Thoracic aorta (tissue), 2 donors: Measurements from ENCODE around the gene IER3. TPM values are rescaled to one million over a fixed set of nuclear protein-coding genes. Genes with fewer than 3 reads are reported as not detected.

Source experiments
- ATAC-seq: fragments of 150-250 bp; one replicate; pipeline ENCODE4 v1.8.0; 2017; ENCODE audit warnings: low read depth; ENCODE audit not compliant: insufficient number of reproducible peaks, low FRiP score
- DNase-seq: peaks from one replicate; pipeline ENCODE4 v3.0.0-alpha.2; 2020; ENCODE audit warnings: low spot score
- H3K27ac ChIP-seq, 2 donors: fragments of 200-600 bp; sonication (generic); 1 replicate in 1 of 2; 2 replicates in 1 of 2; pipeline ENCODE4 v1.5.1; 2016; ENCODE audit warnings: mild to moderate bottlenecking in 2 of 2, moderate library complexity in 2 of 2
- H3K27me3 ChIP-seq: fragments of 200-600 bp; sonication (generic); replicated peaks from 2 replicates; pipeline ENCODE4 v1.6.0; 2016; ENCODE audit warnings: mild to moderate bottlenecking; ENCODE audit not compliant: insufficient read depth
- H3K36me3 ChIP-seq: fragments of 200-600 bp; sonication (generic); one replicate; pipeline ENCODE4 v1.5.1; 2016
- H3K4me1 ChIP-seq, 2 donors: fragments of 200-600 bp; sonication (generic); 1 replicate in 1 of 2; 2 replicates in 1 of 2; pipeline versions ENCODE4 v1.5.1 to v1.6.0; 2016; ENCODE audit warnings: low read depth in 2 of 2, mild to moderate bottlenecking in 1 of 2; ENCODE audit not compliant: control insufficient read depth in 1 of 2
- H3K4me3 ChIP-seq: fragments of 200-600 bp; sonication (generic); 2 replicates; pipeline ENCODE4 v1.5.1; 2016; ENCODE audit warnings: mild to moderate bottlenecking
- H3K9me3 ChIP-seq: fragments of 200-600 bp; sonication (generic); 2 replicates; pipeline ENCODE4 v1.5.1; 2016
- CTCF ChIP-seq: fragments of 200-600 bp; sonication (generic); IDR thresholded peaks from one replicate; pipeline ENCODE4 v1.5.1; 2019; ENCODE audit warnings: antibody characterized with exemption
- total RNA-seq, 2 donors: library from RNA; depleted of rRNA; stranded (reverse); fragments of >200 nt; gene quantifications; one replicate each; pipeline versions ENCODE4 v1.1.0 to v1.2.3, GENCODE V29; 2016

IER3 gene
- total RNA-seq, 2 donors from 2014 or later = 43.5 to 43.8 TPM

GRCh38 chr6:30749554-30750378, 5.4 kb upstream of the IER3 start:
- no peak overlapping the region for H3K27ac ChIP-seq
- no peak for TF ChIP-seq CTCF
- peaks cover 17 to 36% of the 10 kb centered on the region in 2 donors for H3K4me1 ChIP-seq
- H3K27me3 ChIP-seq = no peaks in the 10 kb centered on the region
- ATAC-seq (no peak), DNase-seq (no peak)
- no peaks in the 10 kb centered on the region for H3K9me3 ChIP-seq
- H3K4me3 ChIP-seq = no peak overlapping the region
- no peaks in the 10 kb centered on the region for H3K36me3 ChIP-seq

GRCh38 chr6:30748851-30749540, 4.6 kb upstream of the IER3 start:
- H3K4me1 ChIP-seq = peaks cover 17 to 37% of the 10 kb centered on the region in 2 donors
- no peaks in the 10 kb centered on the region for H3K36me3 ChIP-seq
- H3K27me3 ChIP-seq = no peaks in the 10 kb centered on the region
- DNase-seq (no peak), ATAC-seq (no peak)
- TF ChIP-seq CTCF = no peak
- no peak overlapping the region for H3K4me3 ChIP-seq
- H3K9me3 ChIP-seq = no peaks in the 10 kb centered on the region
- H3K27ac ChIP-seq = no peak overlapping the region

GRCh38 chr6:30747902-30748769, 3.8 kb upstream of the IER3 start:
- Histone ChIP-seq H3K4me1 (peaks cover 13 to 36% of the 10 kb centered on the region in 2 donors), H3K36me3 (no peaks in the 10 kb centered on the region), H3K27me3 (no peaks in the 10 kb centered on the region), H3K9me3 (no peaks in the 10 kb centered on the region), H3K27ac (no peak overlapping the region), H3K4me3 (no peak overlapping the region)
- ATAC-seq = no peak
- TF ChIP-seq CTCF = no peak
- no peak for DNase-seq

- DNase-seq (no peak), ATAC-seq (no peak)
- TF ChIP-seq CTCF = no peak
- Histone ChIP-seq H3K36me3 (no peaks in the 10 kb centered on the region), H3K9me3 (no peaks in the 10 kb centered on the region), H3K27me3 (no peaks in the 10 kb centered on the region), H3K4me1 (peaks cover 8 to 33% of the 10 kb centered on the region in 2 donors), H3K4me3 (no peak overlapping the region), H3K27ac (no peak overlapping the region)
These were observed 2.9 kb upstream of the IER3 start for GRCh38 chr6:30747300-30747687.
